CD4-positive, alpha-beta T cell (primary cell): ENCODE measurements around the gene POR. TPM values are rescaled to one million over a fixed set of nuclear protein-coding genes. Genes with fewer than 3 reads are reported as not detected.

Experiments
- ATAC-seq: fragments of 200-7000 bp; cut with Tn5 transposase; one replicate; pipeline ENCODE4 v1.10.0; 2022; ENCODE audit warnings: mild to moderate bottlenecking; ENCODE audit not compliant: poor library complexity
- CTCF ChIA-PET: fragments of 350-600 bp; sonication (Branson Sonifier 250); formaldehyde crosslinking; loops from one replicate; lab custom pipeline; 2021; ENCODE audit warnings: antibody characterized with exemption, inconsistent platforms; lab: Charles Lee
- POLR2A ChIA-PET: fragments of 350-600 bp; sonication (Branson Sonifier 250); formaldehyde crosslinking; loops from one replicate; lab custom pipeline; 2021; ENCODE audit warnings: antibody characterized with exemption, inconsistent platforms; lab: Charles Lee
- DNase-seq, 14 experiments: peaks; one replicate each; pipeline ENCODE4 v3.0.0-alpha.2; 2013 to 2020; ENCODE audit warnings: mixed read lengths in 2 of 14
- H3K27ac ChIP-seq, 2 donors: one replicate each; pipeline versions ENCODE4 v1.5.1 to v1.7.0; 2013; ENCODE audit warnings: low read length in 2 of 2, low read depth in 1 of 2, mild to moderate bottlenecking in 1 of 2
- H3K27me3 ChIP-seq, 2 experiments: 1 replicate in 1 of 2; 2 replicates in 1 of 2; pipeline versions ENCODE4 v1.6.1 to v1.7.0; 2013; ENCODE audit warnings: low read length in 2 of 2, control low read depth in 1 of 2, mild to moderate bottlenecking in 1 of 2, moderate library complexity in 1 of 2; ENCODE audit not compliant: insufficient read depth in 2 of 2, control insufficient read depth in 1 of 2
- H3K36me3 ChIP-seq: one replicate; pipeline ENCODE4 v1.6.1; 2013; ENCODE audit warnings: low read length, control low read depth; ENCODE audit not compliant: insufficient read depth
- H3K4me1 ChIP-seq: one replicate; pipeline ENCODE4 v1.6.1; 2013; ENCODE audit warnings: low read length, control low read depth; ENCODE audit not compliant: insufficient read depth
- H3K4me3 ChIP-seq: one replicate; pipeline ENCODE4 v1.5.1; 2013; ENCODE audit warnings: mild to moderate bottlenecking, low read length, moderate library complexity
- H3K9me3 ChIP-seq, 2 experiments: 1 replicate in 1 of 2; 2 replicates in 1 of 2; pipeline versions ENCODE4 v1.6.1 to v1.7.0; 2013; ENCODE audit warnings: low read length in 2 of 2, mild to moderate bottlenecking in 2 of 2, control low read depth in 1 of 2, moderate library complexity in 1 of 2; ENCODE audit not compliant: control insufficient read depth in 1 of 2, insufficient read depth in 1 of 2
- H3K27ac Mint-ChIP-seq: one replicate; pipeline ENCODE4 v1.8.0; 2020; ENCODE audit warnings: mixed read lengths
- H3K27me3 Mint-ChIP-seq: one replicate; pipeline ENCODE4 v1.8.0; 2021; ENCODE audit warnings: mixed read lengths
- H3K36me3 Mint-ChIP-seq: one replicate; pipeline ENCODE4 v1.8.0; 2021; ENCODE audit warnings: low read depth, mixed read lengths
- H3K4me1 Mint-ChIP-seq: one replicate; pipeline ENCODE4 v1.8.0; 2021; ENCODE audit warnings: low read depth, mixed read lengths
- H3K4me3 Mint-ChIP-seq: one replicate; pipeline ENCODE4 v1.8.0; 2020; ENCODE audit warnings: mild to moderate bottlenecking, mixed read lengths
- H3K9me3 Mint-ChIP-seq: one replicate; pipeline ENCODE4 v1.8.0; 2020; ENCODE audit warnings: mixed read lengths
- intact Hi-C, 2 experiments: fragments of 100-400 bp; cut with DNase I in 1 of 2; cut with micrococcal nuclease in 1 of 2; formaldehyde crosslinking; loops; one replicate each; pipeline versions ENCODE4 v1.15.1 to v1.9.0; 2023 to 2025; cut with DNase I, micrococcal nuclease
- total RNA-seq, 174 experiments: library from RNA in 2 of 174; stranded (reverse) in 2 of 174; gene quantifications; one replicate each; pipeline ENCODE4 v1.2.3 and lab custom pipeline; 2021 to 2026
- TF ChIP-seq, protein P1 (sequence below): fragments of 200-600 bp; IDR thresholded peaks from one replicate; pipeline ENCODE4 v1.8.0; 2022; ENCODE audit warnings: antibody characterized with exemption, mild to moderate bottlenecking

The POR gene
- total RNA-seq, 2 experiments from 2014 or later: 44.2 to 54.8 TPM

DNA sequence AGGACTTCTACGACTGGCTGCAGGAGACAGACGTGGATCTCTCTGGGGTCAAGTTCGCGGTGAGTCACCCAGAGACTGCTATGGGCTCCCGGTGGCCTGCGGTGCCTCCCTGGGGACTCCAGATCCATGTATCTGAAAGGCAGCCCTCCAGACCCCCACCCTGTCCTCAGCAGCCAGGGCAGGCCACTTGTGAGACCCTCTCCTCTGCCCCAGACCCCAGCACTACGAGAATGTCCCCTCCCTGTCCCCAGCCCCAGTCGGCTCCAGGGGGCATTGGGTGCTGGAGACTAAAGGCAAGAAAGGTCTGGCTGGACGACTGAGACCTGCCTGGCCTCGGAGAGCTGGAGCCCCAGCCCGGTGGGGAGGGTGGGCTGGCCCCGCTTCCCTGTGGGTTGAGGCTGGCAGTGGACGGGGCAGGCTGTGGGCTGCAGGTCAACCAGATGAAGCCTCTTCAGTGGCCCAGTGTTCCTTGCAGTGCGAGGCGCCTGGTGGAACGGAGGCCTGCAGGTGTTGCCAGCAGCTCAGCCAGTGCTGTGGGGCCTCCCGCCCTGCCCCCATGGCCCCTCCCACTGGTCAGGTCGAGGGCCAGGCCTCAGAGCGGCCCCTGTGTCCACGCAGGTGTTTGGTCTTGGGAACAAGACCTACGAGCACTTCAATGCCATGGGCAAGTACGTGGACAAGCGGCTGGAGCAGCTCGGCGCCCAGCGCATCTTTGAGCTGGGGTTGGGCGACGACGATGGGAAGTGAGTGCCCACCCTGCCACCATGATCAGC, 65.7 kb downstream of the POR start:
- Mint-ChIP-seq H3K4me3 (no peak overlapping the region), H3K27ac (no peak overlapping the region), H3K36me3 (peaks cover 47% of the 10 kb centered on the region), H3K27me3 (no peaks in the 10 kb centered on the region), H3K4me1 (no peaks in the 10 kb centered on the region), H3K9me3 (no peaks in the 10 kb centered on the region)
- H3K4me3 ChIP-seq: no peak overlapping the region
- ATAC-seq: no peak
- ChIA-PET POLR2A (no interaction called here), CTCF (no interaction called here)
- no peaks in the 10 kb centered on the region for H3K27me3 ChIP-seq
- H3K27ac ChIP-seq: no peak overlapping the region
- intact Hi-C loops: no loop called here
- H3K4me1 ChIP-seq: no peaks in the 10 kb centered on the region
- TF ChIP-seq, protein P1, sequence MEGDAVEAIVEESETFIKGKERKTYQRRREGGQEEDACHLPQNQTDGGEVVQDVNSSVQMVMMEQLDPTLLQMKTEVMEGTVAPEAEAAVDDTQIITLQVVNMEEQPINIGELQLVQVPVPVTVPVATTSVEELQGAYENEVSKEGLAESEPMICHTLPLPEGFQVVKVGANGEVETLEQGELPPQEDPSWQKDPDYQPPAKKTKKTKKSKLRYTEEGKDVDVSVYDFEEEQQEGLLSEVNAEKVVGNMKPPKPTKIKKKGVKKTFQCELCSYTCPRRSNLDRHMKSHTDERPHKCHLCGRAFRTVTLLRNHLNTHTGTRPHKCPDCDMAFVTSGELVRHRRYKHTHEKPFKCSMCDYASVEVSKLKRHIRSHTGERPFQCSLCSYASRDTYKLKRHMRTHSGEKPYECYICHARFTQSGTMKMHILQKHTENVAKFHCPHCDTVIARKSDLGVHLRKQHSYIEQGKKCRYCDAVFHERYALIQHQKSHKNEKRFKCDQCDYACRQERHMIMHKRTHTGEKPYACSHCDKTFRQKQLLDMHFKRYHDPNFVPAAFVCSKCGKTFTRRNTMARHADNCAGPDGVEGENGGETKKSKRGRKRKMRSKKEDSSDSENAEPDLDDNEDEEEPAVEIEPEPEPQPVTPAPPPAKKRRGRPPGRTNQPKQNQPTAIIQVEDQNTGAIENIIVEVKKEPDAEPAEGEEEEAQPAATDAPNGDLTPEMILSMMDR: no peak
- DNase-seq: peak in 1 of 14 experiments; percentile 17
- peaks cover 50% of the 10 kb centered on the region for H3K36me3 ChIP-seq
- no peaks in the 10 kb centered on the region for H3K9me3 ChIP-seq

DNA sequence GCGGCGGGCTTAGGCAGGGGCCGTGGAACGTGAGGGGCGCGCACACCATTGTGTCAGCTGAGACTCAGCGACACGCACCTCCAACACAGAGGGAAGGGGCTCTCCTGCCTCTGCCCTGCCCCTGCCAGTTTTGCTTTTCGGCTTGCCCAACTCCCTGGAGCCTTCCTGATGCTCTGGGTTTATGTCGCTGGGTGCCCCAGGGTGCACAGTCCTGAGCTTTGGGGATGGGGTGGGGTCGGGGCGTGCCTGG, 66.2 kb downstream of the POR start:
- Histone ChIP-seq H3K27ac (no peak overlapping the region), H3K9me3 (no peaks in the 10 kb centered on the region), H3K4me3 (no peak overlapping the region), H3K36me3 (peaks cover 56% of the 10 kb centered on the region), H3K27me3 (no peaks in the 10 kb centered on the region), H3K4me1 (no peaks in the 10 kb centered on the region)
- CTCF ChIA-PET: no interaction called here
- TF ChIP-seq, protein P1: no peak
- intact Hi-C loops: no loop called here
- no peaks in the 10 kb centered on the region for H3K4me1 Mint-ChIP-seq
- DNase-seq: no peak
- no peak for ATAC-seq
- H3K36me3 Mint-ChIP-seq: peaks cover 52% of the 10 kb centered on the region
- H3K27ac Mint-ChIP-seq: no peak overlapping the region
- no peaks in the 10 kb centered on the region for H3K27me3 Mint-ChIP-seq
- POLR2A ChIA-PET: no interaction called here
- no peak overlapping the region for H3K4me3 Mint-ChIP-seq
- no peaks in the 10 kb centered on the region for H3K9me3 Mint-ChIP-seq

DNA sequence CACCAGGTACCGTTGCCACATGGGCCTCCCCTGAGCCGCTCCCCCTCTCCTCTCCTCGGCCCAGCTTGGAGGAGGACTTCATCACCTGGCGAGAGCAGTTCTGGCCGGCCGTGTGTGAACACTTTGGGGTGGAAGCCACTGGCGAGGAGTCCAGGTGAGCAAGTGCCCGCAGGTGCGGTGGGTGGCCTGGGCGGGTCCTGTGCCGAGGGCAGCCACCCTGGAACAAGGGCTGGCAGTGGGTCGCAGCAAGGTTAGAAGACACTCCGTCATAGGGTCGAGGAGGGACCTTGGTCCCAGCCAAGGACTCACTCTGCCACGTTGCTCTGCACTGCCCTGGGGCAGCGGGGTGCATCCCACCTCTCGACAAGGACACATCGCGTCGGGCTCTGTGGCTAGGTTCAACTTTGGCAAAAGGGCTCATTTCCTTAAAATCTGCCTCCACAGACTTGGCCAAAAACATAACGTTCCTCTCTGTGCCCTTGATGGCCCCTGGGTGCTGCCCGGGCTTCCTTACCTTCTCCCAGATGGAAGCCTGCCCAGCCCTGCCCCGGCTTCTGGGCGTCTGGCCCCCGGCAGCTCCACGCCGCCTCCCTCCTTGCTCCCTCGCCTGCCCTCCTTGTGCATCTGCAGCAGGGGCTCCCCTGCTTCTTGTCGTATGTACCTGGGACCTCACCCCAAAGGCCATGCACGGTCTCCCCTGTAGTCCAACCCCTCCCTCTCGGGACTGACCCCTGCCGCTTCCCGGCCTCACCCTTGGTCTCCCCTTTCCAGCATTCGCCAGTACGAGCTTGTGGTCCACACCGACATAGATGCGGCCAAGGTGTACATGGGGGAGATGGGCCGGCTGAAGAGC, 66.7 kb downstream of the POR start:
- TF ChIP-seq, protein P1: no peak
- Histone ChIP-seq H3K9me3 (no peaks in the 10 kb centered on the region), H3K27ac (no peak overlapping the region), H3K4me1 (no peaks in the 10 kb centered on the region), H3K27me3 (no peaks in the 10 kb centered on the region), H3K36me3 (peaks cover 60% of the 10 kb centered on the region), H3K4me3 (no peak overlapping the region)
- H3K27me3 Mint-ChIP-seq: no peaks in the 10 kb centered on the region
- DNase-seq (no peak), ATAC-seq (no peak)
- ChIA-PET POLR2A (interaction anchor here (1.2 kb wide), 1 partner anchor 27 kb away, joined by 3 read pairs; no protein-coding TSS in a partner anchor), CTCF (interaction anchor here (1.4 kb wide), 1 partner anchor 38 kb away, joined by 3 read pairs; no protein-coding TSS in a partner anchor)
- H3K9me3 Mint-ChIP-seq: no peaks in the 10 kb centered on the region
- no peak overlapping the region for H3K27ac Mint-ChIP-seq
- intact Hi-C loops: no loop called here
- peaks cover 54% of the 10 kb centered on the region for H3K36me3 Mint-ChIP-seq
- H3K4me1 Mint-ChIP-seq: no peaks in the 10 kb centered on the region
- H3K4me3 Mint-ChIP-seq: no peak overlapping the region
